Liver (tissue), 9 donors: ENCODE data around the gene OTX2. TPM values are rescaled to one million over a fixed set of nuclear protein-coding genes. Genes with fewer than 3 reads are reported as not detected.

ENCODE experiments used
- DNase-seq: peaks from one replicate; pipeline ENCODE4 v3.0.0-alpha.2; 2017; ENCODE audit warnings: low spot score
- H3K27ac ChIP-seq, 2 donors: one replicate each; pipeline ENCODE4 v1.7.0; 2013; ENCODE audit warnings: inconsistent platforms in 2 of 2, low read length in 2 of 2, control low read depth in 1 of 2, low read depth in 1 of 2, mild to moderate bottlenecking in 1 of 2
- H3K27me3 ChIP-seq, 4 donors: one replicate each; pipeline versions ENCODE4 v1.6.1 to v1.7.0; 2013; ENCODE audit warnings: low read length in 3 of 4, inconsistent platforms in 1 of 4, mild to moderate bottlenecking in 1 of 4, moderate library complexity in 1 of 4; ENCODE audit not compliant: control insufficient read depth in 4 of 4, insufficient read depth in 4 of 4
- H3K36me3 ChIP-seq, 4 donors: one replicate each; pipeline versions ENCODE4 v1.6.1 to v1.7.0; 2013; ENCODE audit warnings: low read length in 3 of 4, mild to moderate bottlenecking in 3 of 4, low read depth in 1 of 4, moderate library complexity in 1 of 4; ENCODE audit not compliant: control insufficient read depth in 4 of 4, insufficient read depth in 3 of 4
- H3K4me1 ChIP-seq, 4 donors: one replicate each; pipeline versions ENCODE4 v1.6.1 to v1.7.0; 2013; ENCODE audit warnings: low read length in 3 of 4, mild to moderate bottlenecking in 3 of 4, moderate library complexity in 1 of 4; ENCODE audit not compliant: control insufficient read depth in 4 of 4, insufficient read depth in 4 of 4
- H3K4me3 ChIP-seq, 3 donors: one replicate each; pipeline versions ENCODE4 v1.6.1 to v1.7.0; 2013; ENCODE audit warnings: low read length in 3 of 3, control low read depth in 1 of 3, low read depth in 1 of 3, mild to moderate bottlenecking in 1 of 3
- H3K9ac ChIP-seq, 2 donors: one replicate each; pipeline ENCODE4 v1.7.0; 2013; ENCODE audit warnings: low read length in 2 of 2, mild to moderate bottlenecking in 2 of 2, moderate library complexity in 2 of 2, control low read depth in 1 of 2, low read depth in 1 of 2
- H3K9me3 ChIP-seq, 4 donors: one replicate each; pipeline versions ENCODE4 v1.6.1 to v1.7.0; 2013; ENCODE audit warnings: low read length in 3 of 4; ENCODE audit not compliant: control insufficient read depth in 4 of 4
- EGR1 ChIP-seq, 2 donors: IDR thresholded peaks; 2 replicates each; pipeline ENCODE4 v1.6.1; 2016 to 2018; ENCODE audit warnings: antibody characterized with exemption in 2 of 2, low read depth in 2 of 2
- FOXA1 ChIP-seq: IDR thresholded peaks from 2 replicates; pipeline ENCODE4 v1.6.1; 2016; ENCODE audit warnings: antibody characterized with exemption
- FOXA2 ChIP-seq: IDR thresholded peaks from 2 replicates; pipeline ENCODE4 v1.6.1; 2016; ENCODE audit warnings: antibody characterized with exemption
- GABPA ChIP-seq, 2 donors: IDR thresholded peaks in 1 of 2; conservative IDR thresholded peaks in 1 of 2; 2 replicates each; pipeline ENCODE4 v1.6.1; 2016; ENCODE audit warnings: antibody characterized with exemption in 2 of 2, mild to moderate bottlenecking in 1 of 2, moderate library complexity in 1 of 2
- HNF4A ChIP-seq, 2 donors: conservative IDR thresholded peaks; 2 replicates each; pipeline ENCODE4 v1.6.1; 2016; ENCODE audit warnings: antibody characterized with exemption in 2 of 2, mild to moderate bottlenecking in 2 of 2
- HNF4G ChIP-seq: IDR thresholded peaks from 2 replicates; pipeline ENCODE4 v1.6.1; 2016; ENCODE audit warnings: antibody characterized with exemption
- JUND ChIP-seq, 2 donors: IDR thresholded peaks; 2 replicates each; pipeline ENCODE4 v1.6.1; 2016; ENCODE audit warnings: antibody characterized with exemption in 2 of 2
- MAX ChIP-seq: IDR thresholded peaks from 2 replicates; pipeline ENCODE4 v1.6.1; 2016; ENCODE audit warnings: antibody characterized with exemption
- NR2F2 ChIP-seq: IDR thresholded peaks from 2 replicates; pipeline ENCODE4 v1.6.1; 2016; ENCODE audit warnings: antibody characterized with exemption
- RAD21 ChIP-seq, 2 donors: IDR thresholded peaks; 2 replicates each; pipeline ENCODE4 v1.6.1; 2016; ENCODE audit warnings: antibody characterized with exemption in 2 of 2, mild to moderate bottlenecking in 2 of 2
- REST ChIP-seq: IDR thresholded peaks from 2 replicates; pipeline ENCODE4 v1.6.1; 2016; ENCODE audit warnings: antibody characterized with exemption, mild to moderate bottlenecking
- RXRA ChIP-seq, 2 donors: IDR thresholded peaks; 2 replicates each; pipeline ENCODE4 v1.6.1; 2017 to 2018; ENCODE audit warnings: antibody characterized with exemption in 2 of 2, mild to moderate bottlenecking in 1 of 2
- SP1 ChIP-seq: IDR thresholded peaks from 2 replicates; pipeline ENCODE4 v1.6.1; 2018; ENCODE audit warnings: antibody characterized with exemption, mild to moderate bottlenecking
- TAF1 ChIP-seq: conservative IDR thresholded peaks from 2 replicates; pipeline ENCODE4 v1.6.1; 2016; ENCODE audit warnings: antibody characterized with exemption, mild to moderate bottlenecking
- YY1 ChIP-seq: IDR thresholded peaks from 2 replicates; pipeline ENCODE4 v1.6.1; 2016; ENCODE audit warnings: antibody characterized with exemption, mild to moderate bottlenecking
- ZBTB33 ChIP-seq: IDR thresholded peaks from 2 replicates; pipeline ENCODE4 v1.6.1; 2016; ENCODE audit warnings: antibody characterized with exemption
- WGBS: extraction: QIAGEN DNeasy Blood & Tissue Kit; methylation state at CpG from one replicate; pipeline ENCODE4 v1.1.7; 2013; 5-methylcytosine and 5-hydroxymethylcytosine counted together
- polyA plus RNA-seq, 2 donors: library from polyadenylated mRNA; stranded (reverse) in 1 of 2; unstranded in 1 of 2; fragments of 200-250 nt in 1 of 2; fragments of >200 nt in 1 of 2; fragmentation: Nextera tagmentation in 1 of 2; extraction: Ambion mirVana in 1 of 2; gene quantifications; one replicate each; pipeline versions ENCODE4 v1.2.1 to v1.2.3, GENCODE V29; 2013 to 2015
- total RNA-seq, 2 donors: library from RNA; depleted of rRNA; stranded (reverse); fragments of >200 nt; gene quantifications; one replicate each; pipeline ENCODE4 v1.2.3, GENCODE V29; 2014
- TF ChIP-seq, protein P1 (sequence below): IDR thresholded peaks from 2 replicates; pipeline ENCODE4 v1.6.1; 2016; ENCODE audit warnings: antibody characterized with exemption
- TF ChIP-seq, protein P2 (sequence below): fragments of 150-350 bp; IDR thresholded peaks from 2 replicates; pipeline ENCODE4 v1.5.1; 2017; ENCODE audit warnings: improper control_type of control experiment, low read depth, low read length; ENCODE audit not compliant: missing input control
- donor health status: healthy.
- donor health status: healthy.
- donor health status: healthy.
- donor health status: healthy.
- donor health status: healthy.

OTX2 gene
- total and polyA plus RNA-seq, 4 donors, result not detected

DNA sequence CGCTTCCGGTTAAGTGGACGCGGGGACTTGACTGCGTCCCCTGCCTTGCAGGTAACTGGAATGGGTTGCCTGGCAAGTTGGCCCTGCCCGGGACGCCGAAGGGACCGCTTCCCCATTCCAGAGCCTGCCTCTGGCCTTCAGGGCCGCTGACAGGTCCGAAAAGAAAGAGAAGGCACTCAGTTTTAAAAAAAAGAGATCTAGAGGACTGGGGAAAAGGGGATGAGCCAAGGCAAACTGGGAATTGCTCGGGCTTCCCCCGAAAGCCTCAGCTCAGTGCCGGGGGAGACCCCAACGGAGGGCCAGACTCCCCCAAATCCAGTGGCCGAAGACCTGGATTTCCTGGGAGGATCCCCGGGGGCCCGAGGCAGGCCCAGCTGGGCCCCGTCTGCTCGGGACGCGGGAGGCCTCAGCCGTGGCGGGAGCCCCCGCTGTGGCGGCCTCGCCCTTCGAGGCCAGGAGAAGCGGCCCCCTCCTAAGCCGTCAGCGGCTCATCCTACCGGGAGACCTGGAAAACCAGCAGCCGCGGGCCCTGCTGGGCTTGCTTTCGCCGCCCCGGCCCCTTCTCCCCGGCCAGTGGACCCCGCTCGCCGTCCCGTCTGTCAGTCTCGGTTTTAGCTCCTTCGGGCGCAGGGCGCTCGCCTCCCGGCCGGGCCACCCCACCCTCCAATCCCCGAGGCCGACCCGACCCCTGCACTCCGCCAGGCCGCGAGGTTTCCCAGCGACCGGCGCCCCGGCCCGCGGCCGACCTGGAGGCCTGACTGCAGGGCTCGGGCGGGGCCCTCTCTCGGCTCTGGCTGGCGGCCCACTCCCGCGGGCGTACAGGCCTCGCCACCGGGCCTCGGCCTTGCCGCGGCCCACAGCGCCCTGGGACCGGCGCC, 12.5 kb downstream of the OTX2 start:
- Histone ChIP-seq H3K9ac (no peak overlapping the region), H3K4me1 (peaks cover 2 to 23% (median 10%) of the 10 kb centered on the region in 4 donors), H3K27ac (no peak overlapping the region), H3K9me3 (no peaks in the 10 kb centered on the region), H3K4me3 (peak overlapping the region in 1 of 3 donors; percentile 40), H3K27me3 (peaks cover 10 to 31% (median 18%) of the 10 kb centered on the region in 4 donors), H3K36me3 (no peaks in the 10 kb centered on the region)
- no peak for DNase-seq
- WGBS, result 6% methylated on average over 77 of the region's 77 CpGs
- TF ChIP-seq EGR1 (IDR thresholded peaks at IDR 0.05; ENCODE audit: low read depth in 2 of 2), result no peak

DNA sequence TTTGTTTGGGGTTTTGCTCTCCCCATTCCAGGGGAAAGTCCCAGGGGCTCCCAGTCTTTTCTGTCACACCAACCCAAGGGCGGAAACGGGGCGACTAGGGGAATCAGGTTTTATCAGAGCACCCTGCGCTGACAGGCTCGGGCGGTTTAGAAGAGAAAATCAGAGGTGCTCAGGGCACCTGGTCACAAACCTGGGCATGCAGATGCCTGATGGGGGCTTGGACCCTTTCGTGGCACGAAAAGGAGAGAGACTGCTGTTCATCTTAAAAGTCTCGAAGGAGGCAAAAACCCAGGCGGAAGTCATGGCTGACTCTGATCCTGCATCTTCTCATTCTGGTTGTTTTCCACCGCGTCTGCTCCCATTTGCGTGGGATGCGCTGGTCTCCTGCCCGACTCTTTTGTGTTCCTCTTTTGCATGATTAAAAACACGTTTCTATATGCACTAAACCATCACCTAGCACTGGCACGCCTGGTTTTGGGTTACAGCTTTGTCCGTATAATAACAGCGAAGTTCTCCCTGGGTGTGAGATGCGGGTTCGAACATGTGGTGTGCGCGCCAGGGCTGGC, 13.2 kb downstream of the OTX2 start:
- no peaks in the 10 kb centered on the region for H3K36me3 ChIP-seq
- H3K9ac ChIP-seq, result no peak overlapping the region
- H3K27me3 ChIP-seq, result peaks cover 10 to 29% (median 18%) of the 10 kb centered on the region in 4 donors
- WGBS, result 12% methylated on average over 23 of the region's 23 CpGs
- no peak overlapping the region for H3K27ac ChIP-seq
- no peaks in the 10 kb centered on the region for H3K9me3 ChIP-seq
- TF ChIP-seq SP1, result no peak
- TF ChIP-seq, protein P1, sequence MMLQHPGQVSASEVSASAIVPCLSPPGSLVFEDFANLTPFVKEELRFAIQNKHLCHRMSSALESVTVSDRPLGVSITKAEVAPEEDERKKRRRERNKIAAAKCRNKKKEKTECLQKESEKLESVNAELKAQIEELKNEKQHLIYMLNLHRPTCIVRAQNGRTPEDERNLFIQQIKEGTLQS, result no peak
- H3K4me1 ChIP-seq, result peaks cover 2 to 23% (median 10%) of the 10 kb centered on the region in 4 donors
- H3K4me3 ChIP-seq, result peak overlapping the region in 1 of 3 donors; percentile 40
- DNase-seq, result no peak

DNA sequence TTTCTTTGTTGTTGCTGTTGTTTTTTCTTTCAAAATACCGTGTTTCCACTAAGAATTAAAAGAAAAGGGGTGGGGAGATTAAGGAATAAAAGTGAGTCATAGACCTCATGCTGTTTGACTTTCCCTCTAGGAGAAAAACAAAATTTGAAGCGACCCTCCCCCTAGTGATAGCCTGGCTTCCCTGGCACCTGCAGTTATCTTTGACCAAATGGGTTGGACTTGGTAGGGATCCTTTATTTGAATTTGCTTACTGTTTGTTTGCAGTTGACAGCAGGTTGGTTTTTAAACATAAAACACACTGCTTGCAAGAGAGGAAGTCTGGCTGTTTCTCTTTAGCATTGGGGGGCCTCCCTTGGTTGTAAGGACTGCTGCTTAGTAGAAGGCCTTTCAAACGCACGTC, 14.0 kb downstream of the OTX2 start:
- Histone ChIP-seq H3K4me3 (no peak overlapping the region), H3K9ac (no peak overlapping the region), H3K9me3 (no peaks in the 10 kb centered on the region), H3K36me3 (no peaks in the 10 kb centered on the region), H3K4me1 (peaks cover 2 to 23% (median 10%) of the 10 kb centered on the region in 4 donors), H3K27me3 (peaks cover 7 to 25% (median 18%) of the 10 kb centered on the region in 4 donors), H3K27ac (no peak overlapping the region)
- TF ChIP-seq TAF1 (no peak), EGR1 (IDR thresholded peaks at IDR 0.05; ENCODE audit: low read depth in 2 of 2) (no peak), YY1 (no peak), FOXA2 (no peak), GABPA (IDR thresholded peaks at IDR 0.05 in 1 of 2, conservative IDR thresholded peaks at IDR 0.05 in 1 of 2) (no peak), MAX (no peak), SP1 (no peak), RAD21 (IDR thresholded peaks at IDR 0.05) (no peak), HNF4G (no peak), ZBTB33 (no peak), JUND (IDR thresholded peaks at IDR 0.05) (no peak), NR2F2 (no peak), RXRA (IDR thresholded peaks at IDR 0.05) (no peak), HNF4A (conservative IDR thresholded peaks at IDR 0.05) (no peak), FOXA1 (no peak), REST (no peak)
- TF ChIP-seq, protein P1, result no peak
- TF ChIP-seq, protein P2, sequence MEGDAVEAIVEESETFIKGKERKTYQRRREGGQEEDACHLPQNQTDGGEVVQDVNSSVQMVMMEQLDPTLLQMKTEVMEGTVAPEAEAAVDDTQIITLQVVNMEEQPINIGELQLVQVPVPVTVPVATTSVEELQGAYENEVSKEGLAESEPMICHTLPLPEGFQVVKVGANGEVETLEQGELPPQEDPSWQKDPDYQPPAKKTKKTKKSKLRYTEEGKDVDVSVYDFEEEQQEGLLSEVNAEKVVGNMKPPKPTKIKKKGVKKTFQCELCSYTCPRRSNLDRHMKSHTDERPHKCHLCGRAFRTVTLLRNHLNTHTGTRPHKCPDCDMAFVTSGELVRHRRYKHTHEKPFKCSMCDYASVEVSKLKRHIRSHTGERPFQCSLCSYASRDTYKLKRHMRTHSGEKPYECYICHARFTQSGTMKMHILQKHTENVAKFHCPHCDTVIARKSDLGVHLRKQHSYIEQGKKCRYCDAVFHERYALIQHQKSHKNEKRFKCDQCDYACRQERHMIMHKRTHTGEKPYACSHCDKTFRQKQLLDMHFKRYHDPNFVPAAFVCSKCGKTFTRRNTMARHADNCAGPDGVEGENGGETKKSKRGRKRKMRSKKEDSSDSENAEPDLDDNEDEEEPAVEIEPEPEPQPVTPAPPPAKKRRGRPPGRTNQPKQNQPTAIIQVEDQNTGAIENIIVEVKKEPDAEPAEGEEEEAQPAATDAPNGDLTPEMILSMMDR, result no peak
- DNase-seq, result no peak
- 21% methylated on average over 4 of the region's 4 CpGs for WGBS
